HL-60 (cell line): ENCODE data around the gene KCNH2.

Source experiments
- GABPA ChIP-seq: IDR thresholded peaks from 2 replicates; pipeline ENCODE4 v1.6.1; 2012; ENCODE audit warnings: low read depth
- POLR2AphosphoS5 ChIP-seq: IDR thresholded peaks from 2 replicates; pipeline ENCODE4 v1.6.1; 2012; ENCODE audit warnings: low read depth
- TF ChIP-seq, protein P1 (sequence below): IDR thresholded peaks from one replicate; pipeline ENCODE4 v1.5.1; 2011; ENCODE audit warnings: low read length, control low read depth, inconsistent platforms; ENCODE audit not compliant: insufficient read depth
- TF ChIP-seq, protein P2 (sequence below): IDR thresholded peaks from 2 replicates; pipeline ENCODE4 v1.6.1; 2012; ENCODE audit warnings: low read depth; ENCODE audit not compliant: insufficient replicate concordance

DNA sequence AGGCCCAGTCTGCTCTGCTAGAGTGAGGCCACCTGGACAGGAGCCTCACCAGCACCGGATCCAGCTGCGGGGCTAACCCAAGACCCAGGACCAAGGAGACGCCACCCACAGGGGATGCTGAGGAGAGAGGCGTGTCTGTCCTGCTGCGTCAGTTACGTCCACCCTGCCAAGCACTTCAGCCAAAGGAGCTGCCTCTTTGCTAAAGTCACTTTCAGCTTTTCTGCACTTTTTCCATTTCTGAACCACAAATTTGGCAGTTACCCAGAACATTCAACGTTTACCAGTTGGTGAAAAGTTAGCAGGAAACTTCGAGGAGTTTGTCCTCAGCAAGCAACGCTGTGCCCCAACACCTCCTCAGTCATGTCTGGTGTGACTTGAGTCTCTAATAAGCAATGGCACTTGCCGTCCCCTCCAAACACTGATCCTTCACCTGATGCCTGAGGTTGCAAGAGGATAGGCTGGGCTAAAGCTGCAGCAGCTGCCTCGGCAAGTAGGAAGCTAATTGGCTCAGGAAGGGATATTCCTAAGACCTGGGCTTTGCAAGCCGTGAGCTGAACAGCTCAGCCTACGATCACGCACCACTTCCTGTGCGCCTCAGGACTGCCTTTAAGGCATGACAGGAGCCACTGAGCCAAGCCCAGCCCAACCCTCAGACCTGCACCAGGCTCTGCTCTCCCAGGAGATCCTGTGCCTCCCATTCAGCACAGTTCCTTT, 40.1 kb downstream of the KCNH2 start:
- TF ChIP-seq, protein P1, sequence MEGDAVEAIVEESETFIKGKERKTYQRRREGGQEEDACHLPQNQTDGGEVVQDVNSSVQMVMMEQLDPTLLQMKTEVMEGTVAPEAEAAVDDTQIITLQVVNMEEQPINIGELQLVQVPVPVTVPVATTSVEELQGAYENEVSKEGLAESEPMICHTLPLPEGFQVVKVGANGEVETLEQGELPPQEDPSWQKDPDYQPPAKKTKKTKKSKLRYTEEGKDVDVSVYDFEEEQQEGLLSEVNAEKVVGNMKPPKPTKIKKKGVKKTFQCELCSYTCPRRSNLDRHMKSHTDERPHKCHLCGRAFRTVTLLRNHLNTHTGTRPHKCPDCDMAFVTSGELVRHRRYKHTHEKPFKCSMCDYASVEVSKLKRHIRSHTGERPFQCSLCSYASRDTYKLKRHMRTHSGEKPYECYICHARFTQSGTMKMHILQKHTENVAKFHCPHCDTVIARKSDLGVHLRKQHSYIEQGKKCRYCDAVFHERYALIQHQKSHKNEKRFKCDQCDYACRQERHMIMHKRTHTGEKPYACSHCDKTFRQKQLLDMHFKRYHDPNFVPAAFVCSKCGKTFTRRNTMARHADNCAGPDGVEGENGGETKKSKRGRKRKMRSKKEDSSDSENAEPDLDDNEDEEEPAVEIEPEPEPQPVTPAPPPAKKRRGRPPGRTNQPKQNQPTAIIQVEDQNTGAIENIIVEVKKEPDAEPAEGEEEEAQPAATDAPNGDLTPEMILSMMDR = no peak
- TF ChIP-seq POLR2AphosphoS5 (no peak), GABPA (no peak)
- TF ChIP-seq, protein P2, sequence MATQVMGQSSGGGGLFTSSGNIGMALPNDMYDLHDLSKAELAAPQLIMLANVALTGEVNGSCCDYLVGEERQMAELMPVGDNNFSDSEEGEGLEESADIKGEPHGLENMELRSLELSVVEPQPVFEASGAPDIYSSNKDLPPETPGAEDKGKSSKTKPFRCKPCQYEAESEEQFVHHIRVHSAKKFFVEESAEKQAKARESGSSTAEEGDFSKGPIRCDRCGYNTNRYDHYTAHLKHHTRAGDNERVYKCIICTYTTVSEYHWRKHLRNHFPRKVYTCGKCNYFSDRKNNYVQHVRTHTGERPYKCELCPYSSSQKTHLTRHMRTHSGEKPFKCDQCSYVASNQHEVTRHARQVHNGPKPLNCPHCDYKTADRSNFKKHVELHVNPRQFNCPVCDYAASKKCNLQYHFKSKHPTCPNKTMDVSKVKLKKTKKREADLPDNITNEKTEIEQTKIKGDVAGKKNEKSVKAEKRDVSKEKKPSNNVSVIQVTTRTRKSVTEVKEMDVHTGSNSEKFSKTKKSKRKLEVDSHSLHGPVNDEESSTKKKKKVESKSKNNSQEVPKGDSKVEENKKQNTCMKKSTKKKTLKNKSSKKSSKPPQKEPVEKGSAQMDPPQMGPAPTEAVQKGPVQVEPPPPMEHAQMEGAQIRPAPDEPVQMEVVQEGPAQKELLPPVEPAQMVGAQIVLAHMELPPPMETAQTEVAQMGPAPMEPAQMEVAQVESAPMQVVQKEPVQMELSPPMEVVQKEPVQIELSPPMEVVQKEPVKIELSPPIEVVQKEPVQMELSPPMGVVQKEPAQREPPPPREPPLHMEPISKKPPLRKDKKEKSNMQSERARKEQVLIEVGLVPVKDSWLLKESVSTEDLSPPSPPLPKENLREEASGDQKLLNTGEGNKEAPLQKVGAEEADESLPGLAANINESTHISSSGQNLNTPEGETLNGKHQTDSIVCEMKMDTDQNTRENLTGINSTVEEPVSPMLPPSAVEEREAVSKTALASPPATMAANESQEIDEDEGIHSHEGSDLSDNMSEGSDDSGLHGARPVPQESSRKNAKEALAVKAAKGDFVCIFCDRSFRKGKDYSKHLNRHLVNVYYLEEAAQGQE = no peak
